HG03520 (cell line): ENCODE data around the gene EYS.

ENCODE experiments used
- ATAC-seq: cut with Tn5 transposase; IDR thresholded peaks from one replicate; pipeline ENCODE4 v1.9.1; 2021; ENCODE audit warnings: mild to moderate bottlenecking, moderate library complexity; ENCODE audit not compliant: unreplicated experiment

The EYS gene

GRCh38 chr6:64672651-64673050, 1034.4 kb downstream of the EYS start:
- ATAC-seq, result no peak

GRCh38 chr6:64672131-64672530, 1034.9 kb downstream of the EYS start:
- ATAC-seq, result no peak

GRCh38 chr6:64665137-64665536, 1041.9 kb downstream of the EYS start:
- no peak for ATAC-seq

GRCh38 chr6:64664480-64664879, 1042.5 kb downstream of the EYS start:
- no peak for ATAC-seq

GRCh38 chr6:64644024-64644423, 1063.0 kb downstream of the EYS start:
- no peak for ATAC-seq

- ATAC-seq, result no peak
Measured at GRCh38 chr6:64630901-64631300, 1076.1 kb downstream of the EYS start.

- ATAC-seq, result no peak
Measured at GRCh38 chr6:64622944-64623343, 1084.1 kb downstream of the EYS start.

GRCh38 chr6:64602993-64603392, 1104.0 kb downstream of the EYS start:
- no peak for ATAC-seq

- ATAC-seq, result no peak
Measured at GRCh38 chr6:64591676-64592036, 1115.4 kb downstream of the EYS start.

- no peak for ATAC-seq
Measured at GRCh38 chr6:64590965-64591675, 1115.9 kb downstream of the EYS start.

GRCh38 chr6:64589961-64590360, 1117.1 kb downstream of the EYS start:
- no peak for ATAC-seq

GRCh38 chr6:64580346-64580745, 1126.7 kb downstream of the EYS start:
- ATAC-seq, result no peak

GRCh38 chr6:64553249-64553786, 1153.7 kb downstream of the EYS start:
- ATAC-seq, result no peak

GRCh38 chr6:64547594-64548268, 1159.3 kb downstream of the EYS start:
- ATAC-seq, result no peak

- no peak for ATAC-seq
Measured at GRCh38 chr6:64539917-64540316, 1167.1 kb downstream of the EYS start.

- ATAC-seq, result no peak
Measured at GRCh38 chr6:64538722-64539121, 1168.3 kb downstream of the EYS start.

- ATAC-seq, result no peak
Measured at GRCh38 chr6:64527899-64528298, 1179.1 kb downstream of the EYS start.

GRCh38 chr6:64522859-64523258, 1184.2 kb downstream of the EYS start:
- no peak for ATAC-seq

- peak; percentile 95 for ATAC-seq
Measured at GRCh38 chr6:64520050-64520449, 1187.0 kb downstream of the EYS start.

GRCh38 chr6:64516393-64516792, 1190.6 kb downstream of the EYS start:
- no peak for ATAC-seq

- ATAC-seq, result no peak
Measured at GRCh38 chr6:64507661-64508060, 1199.4 kb downstream of the EYS start.

GRCh38 chr6:64505312-64505711, 1201.7 kb downstream of the EYS start:
- no peak for ATAC-seq
